OCI-LY1 (cell line): ENCODE data around the gene NUP98.
"Not testable (repeated sequence)": the region's sequence is repeated elsewhere in the genome, so short reads cannot be mapped to it uniquely, and the experiment has no call there.

Experiments
- CTCF ChIP-seq: fragments of 200-600 bp; sonication (generic), shearing (Covaris generic); IDR thresholded peaks from 2 replicates; pipeline ENCODE4 v1.5.1; 2017; ENCODE audit warnings: mild to moderate bottlenecking, antibody characterized with exemption, low read length, moderate library complexity, mixed read lengths
- EZH2 ChIP-seq: fragments of 200-600 bp; sonication (generic), shearing (Covaris generic); IDR thresholded peaks from 2 replicates; pipeline ENCODE4 v1.8.0; 2017; ENCODE audit warnings: borderline replicate concordance, mixed run types, mild to moderate bottlenecking, antibody characterized with exemption, low read length, moderate library complexity, mixed read lengths

GRCh38 chr11:3794387-3794786 is 3.0 kb downstream of the NUP98 start:
- TF ChIP-seq CTCF, EZH2: not testable (repeated sequence)
